Choroid plexus epithelial cell (primary cell): Measurements from ENCODE around the gene PPP1R27.

Experiments used
- DNase-seq: peaks from one replicate; pipeline ENCODE4 v3.0.0-alpha.2; 2010; ENCODE audit warnings: low read depth
- H3K4me3 ChIP-seq: 2 replicates; pipeline ENCODE4 v1.5.1; 2011; ENCODE audit warnings: low read depth, mild to moderate bottlenecking, control low read depth, low read length, moderate library complexity
- TF ChIP-seq, protein P1 (sequence below): conservative IDR thresholded peaks from 2 replicates; pipeline ENCODE4 v1.5.1; 2011; ENCODE audit warnings: low read depth, mild to moderate bottlenecking, control low read depth, inconsistent platforms, low read length, moderate library complexity

PPP1R27 gene

DNA sequence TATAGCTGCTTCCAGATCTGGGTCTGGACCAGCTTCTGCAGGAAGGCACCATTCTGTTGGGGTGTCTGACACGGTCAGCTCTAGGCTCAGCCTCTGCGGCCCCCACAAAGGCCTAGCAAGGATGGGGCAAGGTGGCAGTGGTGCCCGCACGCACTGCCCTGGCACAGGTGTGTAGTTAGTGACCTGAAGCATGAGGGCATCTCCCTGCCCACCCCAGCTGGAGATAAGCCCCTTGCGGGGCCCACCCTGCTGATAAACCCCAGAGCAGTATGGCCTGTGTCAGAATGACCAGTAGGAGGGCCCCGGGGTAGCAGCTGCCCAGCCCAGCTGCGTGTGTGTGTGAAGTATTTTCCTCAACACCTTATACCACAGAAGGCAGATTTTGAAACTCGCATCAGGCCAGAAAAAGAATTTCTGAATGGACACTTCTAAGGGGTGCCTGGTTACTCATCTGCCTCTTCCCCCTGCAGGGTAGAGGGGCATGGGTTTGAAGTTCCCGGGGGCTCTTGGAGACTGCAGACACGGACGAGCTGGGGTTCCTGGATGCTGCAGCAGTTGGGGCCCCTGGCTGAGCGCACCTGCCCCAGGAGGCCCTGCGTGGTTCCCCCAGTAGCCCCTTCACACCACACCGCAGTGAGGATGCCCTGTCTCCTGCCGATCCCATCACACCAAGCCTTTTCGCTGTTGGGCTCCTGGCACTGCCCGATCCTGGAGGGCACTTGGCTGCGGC is 31.8 kb upstream of the PPP1R27 start:
- DNase-seq = peak; percentile 30
- H3K4me3 ChIP-seq = no peak overlapping the region
- TF ChIP-seq, protein P1, sequence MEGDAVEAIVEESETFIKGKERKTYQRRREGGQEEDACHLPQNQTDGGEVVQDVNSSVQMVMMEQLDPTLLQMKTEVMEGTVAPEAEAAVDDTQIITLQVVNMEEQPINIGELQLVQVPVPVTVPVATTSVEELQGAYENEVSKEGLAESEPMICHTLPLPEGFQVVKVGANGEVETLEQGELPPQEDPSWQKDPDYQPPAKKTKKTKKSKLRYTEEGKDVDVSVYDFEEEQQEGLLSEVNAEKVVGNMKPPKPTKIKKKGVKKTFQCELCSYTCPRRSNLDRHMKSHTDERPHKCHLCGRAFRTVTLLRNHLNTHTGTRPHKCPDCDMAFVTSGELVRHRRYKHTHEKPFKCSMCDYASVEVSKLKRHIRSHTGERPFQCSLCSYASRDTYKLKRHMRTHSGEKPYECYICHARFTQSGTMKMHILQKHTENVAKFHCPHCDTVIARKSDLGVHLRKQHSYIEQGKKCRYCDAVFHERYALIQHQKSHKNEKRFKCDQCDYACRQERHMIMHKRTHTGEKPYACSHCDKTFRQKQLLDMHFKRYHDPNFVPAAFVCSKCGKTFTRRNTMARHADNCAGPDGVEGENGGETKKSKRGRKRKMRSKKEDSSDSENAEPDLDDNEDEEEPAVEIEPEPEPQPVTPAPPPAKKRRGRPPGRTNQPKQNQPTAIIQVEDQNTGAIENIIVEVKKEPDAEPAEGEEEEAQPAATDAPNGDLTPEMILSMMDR = no peak

DNA sequence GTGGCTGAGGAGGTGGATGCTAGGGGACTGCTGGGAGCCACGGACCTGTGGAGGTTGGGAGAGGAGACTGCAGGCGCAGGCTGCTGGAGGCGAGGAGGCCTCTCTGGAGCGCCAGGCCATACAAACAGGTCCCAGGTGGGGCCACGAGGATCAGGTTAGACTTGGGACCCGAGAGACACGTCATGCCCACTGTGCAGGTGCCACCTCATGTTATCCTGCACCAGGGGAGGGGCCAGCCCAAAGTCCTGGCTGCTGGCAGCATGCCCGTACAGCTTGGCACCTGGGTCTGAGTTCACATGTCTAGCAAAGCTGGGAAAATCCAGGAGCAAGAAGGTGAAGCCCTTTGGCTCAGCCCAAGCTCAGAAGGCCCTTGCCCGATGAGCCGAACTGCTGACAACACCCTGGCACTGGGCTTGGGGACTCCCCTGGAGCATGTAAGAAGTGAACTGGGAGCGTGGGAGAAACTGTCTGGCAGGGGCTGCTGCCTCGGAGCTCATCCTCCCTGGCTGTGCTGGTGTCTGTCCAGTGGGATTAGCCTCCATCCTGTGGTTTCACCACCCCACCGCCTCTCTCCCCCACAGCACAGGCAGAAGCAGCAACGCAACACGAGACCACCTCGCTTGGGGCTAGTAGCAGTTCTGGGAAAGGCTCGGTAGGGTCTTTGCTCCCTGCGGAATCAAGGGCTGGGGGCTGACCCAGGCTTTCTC is 31.0 kb upstream of the PPP1R27 start:
- no peak overlapping the region for H3K4me3 ChIP-seq
- DNase-seq = peak; percentile 34
- TF ChIP-seq, protein P1 = no peak

DNA sequence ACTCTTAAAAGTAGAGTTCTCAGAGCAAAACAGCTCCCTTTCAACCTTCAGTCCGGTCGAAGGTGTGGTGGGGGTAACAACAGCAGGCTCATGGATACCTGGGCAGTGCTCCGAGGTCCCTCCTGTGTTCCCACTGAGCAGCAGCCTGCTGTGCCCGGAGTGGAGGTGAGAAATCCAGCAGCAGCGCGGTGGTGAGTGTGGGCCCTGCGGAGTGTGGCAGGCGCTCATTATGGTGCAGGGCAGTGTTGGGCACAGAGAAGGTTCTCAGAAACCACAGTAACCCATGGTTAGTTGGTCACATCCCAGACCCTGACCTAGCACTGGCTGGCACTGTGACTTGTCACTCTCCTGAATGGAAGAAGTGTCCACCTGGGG is 30.5 kb upstream of the PPP1R27 start:
- no peak overlapping the region for H3K4me3 ChIP-seq
- TF ChIP-seq, protein P1 = no peak

DNA sequence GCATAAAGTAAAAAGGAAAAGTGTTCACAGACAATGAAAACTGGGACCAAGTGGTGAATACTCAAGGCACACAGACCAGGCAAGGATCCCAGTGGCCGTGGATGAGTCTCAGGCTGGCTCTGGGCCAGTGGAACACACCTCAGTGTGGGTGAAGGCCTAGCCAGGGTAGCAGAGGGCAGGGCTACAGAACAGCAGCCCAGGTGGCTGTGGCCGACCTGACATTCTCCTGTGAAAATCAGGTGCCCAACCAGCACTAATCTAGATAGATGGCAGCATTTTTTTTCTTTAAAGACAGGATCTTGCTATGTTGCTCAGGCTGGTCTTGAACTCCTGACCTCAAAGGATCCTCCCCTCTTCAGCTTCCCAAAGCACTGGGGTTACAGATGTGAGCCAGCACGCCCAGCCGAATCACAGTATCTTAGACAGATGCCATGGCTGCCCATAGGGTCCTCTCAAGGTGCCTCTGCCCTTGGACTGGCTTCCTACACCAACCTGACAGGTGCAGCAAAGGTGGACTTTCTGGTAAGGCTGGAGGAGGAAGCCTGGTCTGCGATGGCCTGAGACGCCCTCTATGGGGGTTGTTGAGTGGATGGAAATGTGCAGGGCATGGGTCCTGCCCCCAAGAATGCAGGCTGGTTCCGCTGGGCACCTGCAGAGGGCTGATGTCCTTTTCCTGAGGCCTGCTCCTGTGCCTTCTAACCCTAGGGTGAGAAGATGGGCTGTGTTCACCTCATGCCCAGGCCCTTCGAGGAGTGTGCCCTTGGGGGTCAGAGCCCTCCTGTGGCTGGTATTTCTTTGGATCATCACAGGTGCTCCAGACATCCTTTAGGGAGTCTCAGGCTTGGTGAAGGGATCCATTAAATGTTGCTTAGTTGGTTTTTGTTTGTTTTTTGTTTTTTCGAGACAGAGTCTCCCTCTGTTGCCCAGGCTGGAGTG is 29.3 kb upstream of the PPP1R27 start:
- H3K4me3 ChIP-seq = no peak overlapping the region
- DNase-seq = no peak
- TF ChIP-seq, protein P1 = no peak

More for the DNA sequence above, 30.5 kb upstream of the PPP1R27 start:
- no peak for DNase-seq

DNA sequence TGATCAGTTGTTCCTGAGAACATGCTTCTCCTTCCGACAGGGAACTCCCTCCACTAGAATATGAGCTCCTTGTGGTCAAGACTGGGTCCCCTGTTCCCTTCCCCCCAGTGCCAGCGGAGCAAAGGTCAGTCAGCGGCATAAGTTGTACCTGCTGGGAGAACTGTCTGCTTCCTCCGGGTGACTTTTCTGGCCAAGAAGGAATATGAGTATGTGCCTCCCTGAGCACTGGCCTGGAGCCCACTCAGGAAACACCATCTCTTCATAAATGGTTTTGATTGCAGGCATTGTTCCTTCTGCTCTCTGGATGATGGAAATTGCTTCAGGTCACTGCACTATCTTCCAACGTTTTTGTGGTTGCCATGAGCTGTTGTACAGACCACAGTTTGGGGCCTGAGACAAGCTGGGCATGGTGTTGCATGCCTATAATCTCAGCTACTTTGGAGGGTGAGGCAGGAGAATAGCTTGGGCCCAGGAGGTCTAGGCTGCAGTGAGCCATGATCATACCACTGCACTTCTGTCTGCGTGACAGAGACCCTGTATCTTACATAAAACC is 28.3 kb upstream of the PPP1R27 start:
- no peak for DNase-seq
- TF ChIP-seq, protein P1 = no peak
- H3K4me3 ChIP-seq = no peak overlapping the region

DNA sequence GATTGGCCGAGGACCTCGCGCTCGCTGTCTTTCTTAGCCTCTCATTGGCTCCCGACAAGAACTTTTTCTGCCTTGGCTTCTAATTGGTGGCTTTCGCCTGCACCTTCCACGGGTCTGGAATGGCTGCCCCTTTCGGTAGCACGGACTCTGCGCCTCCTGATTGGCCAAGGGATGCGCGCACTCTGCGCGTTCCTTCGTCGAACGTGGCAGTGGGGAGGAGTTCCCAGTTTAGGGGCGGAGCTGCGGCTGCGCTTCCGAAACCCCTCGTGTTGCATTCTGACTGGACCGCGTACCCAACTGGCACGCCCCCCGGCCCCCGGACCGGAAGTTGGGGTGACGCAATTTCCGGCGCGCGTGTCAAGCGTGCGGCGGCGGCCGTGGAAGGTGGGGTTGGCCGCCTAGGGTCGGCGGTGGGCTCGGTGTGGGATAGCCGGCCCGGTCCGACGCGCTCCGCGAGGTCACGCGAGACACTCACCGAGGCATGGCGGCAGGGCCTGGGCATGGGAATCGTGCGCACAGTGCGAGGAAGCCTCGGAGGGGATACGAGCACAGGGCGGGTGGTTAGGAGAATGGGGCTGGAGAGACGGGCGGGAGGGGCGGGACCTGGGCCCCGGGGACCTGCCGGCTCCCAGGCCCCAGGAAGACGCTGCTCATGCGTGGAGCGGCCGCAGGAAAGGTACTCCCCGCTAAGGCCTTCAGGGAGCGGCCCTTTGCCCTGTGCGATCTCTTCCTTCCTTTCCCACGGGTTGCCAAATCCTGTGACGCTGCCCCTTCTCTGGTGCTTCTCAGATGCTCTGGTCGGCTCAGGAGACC is 26.1 kb upstream of the PPP1R27 start:
- TF ChIP-seq, protein P1 = peak; percentile 27
- peak overlapping the region; percentile 75 for H3K4me3 ChIP-seq
- peak; percentile 100 for DNase-seq
